ENCODE data around the gene TEDDM1. TPM values are rescaled to one million over a fixed set of nuclear protein-coding genes. Genes with fewer than 3 reads are reported as not detected.

The TEDDM1 gene
- polyA plus RNA-seq, 1 of the 3 experiments (the other 2 are of a cell fraction), result not detected

DNA sequence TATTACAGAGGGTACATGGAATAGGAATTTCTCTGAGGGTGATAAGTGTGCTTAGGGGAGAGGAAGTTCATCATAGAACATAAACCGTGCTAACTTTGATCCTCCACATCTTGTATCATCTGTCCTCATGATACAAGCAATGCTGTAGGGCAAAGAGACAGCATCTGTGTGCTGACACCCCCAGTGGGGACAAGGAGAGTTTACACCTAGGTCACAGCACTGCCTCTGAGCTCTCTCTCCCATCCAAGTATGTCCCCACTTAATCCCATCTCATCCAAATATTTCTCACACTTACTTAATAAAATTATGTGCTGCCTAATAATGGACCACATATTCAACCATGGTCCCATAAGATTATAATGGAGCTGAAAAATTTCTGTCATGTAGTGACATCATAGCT, 4.3 kb upstream of the TEDDM1 start:
- Histone ChIP-seq H3K4me1 (ENCODE audit: control insufficient read depth in 1 of 2, insufficient read depth in 2 of 2, low read depth in 1 of 2, low read length in 1 of 2) (no peaks in the 10 kb centered on the region), H4K20me1 (ENCODE audit: insufficient read depth) (no peaks in the 10 kb centered on the region), H3K27me3 (ENCODE audit: insufficient read depth) (no peaks in the 10 kb centered on the region), H3F3A (replicated peaks; ENCODE audit: insufficient read depth) (no peaks in the 10 kb centered on the region), H3K4me3 (ENCODE audit: low read depth in 2 of 2, low read length in 1 of 2) (no peak overlapping the region), H3K27ac (ENCODE audit: low read depth in 2 of 2, low read length in 1 of 2) (no peak overlapping the region), H2AFZ (ENCODE audit: low read depth) (no peak overlapping the region), H3K36me3 (replicated peaks in 1 of 2; ENCODE audit: control insufficient read depth in 1 of 2, insufficient read depth in 2 of 2, low read length in 1 of 2) (no peaks in the 10 kb centered on the region), H3K9me3 (no peaks in the 10 kb centered on the region), H3K9ac (no peak overlapping the region), H3K9me2 (no peaks in the 10 kb centered on the region), H3K79me2 (ENCODE audit: insufficient read depth) (no peaks in the 10 kb centered on the region), H3K4me2 (no peak overlapping the region)
- ChIA-PET CTCF (interaction anchor here (0.8 to 2.6 kb wide), 8 partner anchors 8 to 378 kb away, joined by 3 to 14 read pairs (median 4); no protein-coding TSS in a partner anchor), POLR2A (interaction anchor here (1.1 kb wide), 1 partner anchor 13 kb away, joined by 4 read pairs; the partner anchor contains the start of gene GLUL)
- TF ChIP-seq POLR2AphosphoS5 (IDR thresholded peaks at IDR 0.05; ENCODE audit: low read depth, low read length), result no peak
- TF ChIP-seq, protein P1, sequence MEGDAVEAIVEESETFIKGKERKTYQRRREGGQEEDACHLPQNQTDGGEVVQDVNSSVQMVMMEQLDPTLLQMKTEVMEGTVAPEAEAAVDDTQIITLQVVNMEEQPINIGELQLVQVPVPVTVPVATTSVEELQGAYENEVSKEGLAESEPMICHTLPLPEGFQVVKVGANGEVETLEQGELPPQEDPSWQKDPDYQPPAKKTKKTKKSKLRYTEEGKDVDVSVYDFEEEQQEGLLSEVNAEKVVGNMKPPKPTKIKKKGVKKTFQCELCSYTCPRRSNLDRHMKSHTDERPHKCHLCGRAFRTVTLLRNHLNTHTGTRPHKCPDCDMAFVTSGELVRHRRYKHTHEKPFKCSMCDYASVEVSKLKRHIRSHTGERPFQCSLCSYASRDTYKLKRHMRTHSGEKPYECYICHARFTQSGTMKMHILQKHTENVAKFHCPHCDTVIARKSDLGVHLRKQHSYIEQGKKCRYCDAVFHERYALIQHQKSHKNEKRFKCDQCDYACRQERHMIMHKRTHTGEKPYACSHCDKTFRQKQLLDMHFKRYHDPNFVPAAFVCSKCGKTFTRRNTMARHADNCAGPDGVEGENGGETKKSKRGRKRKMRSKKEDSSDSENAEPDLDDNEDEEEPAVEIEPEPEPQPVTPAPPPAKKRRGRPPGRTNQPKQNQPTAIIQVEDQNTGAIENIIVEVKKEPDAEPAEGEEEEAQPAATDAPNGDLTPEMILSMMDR (IDR thresholded peaks at IDR 0.05), result peak; percentile 6; the same call in 1 of the 2 replicates
- peak; percentile 17 for DNase-seq
- 6% methylated on average over 1 of the region's 1 CpG for WGBS (ENCODE audit: low lambda C conversion rate)

DNA sequence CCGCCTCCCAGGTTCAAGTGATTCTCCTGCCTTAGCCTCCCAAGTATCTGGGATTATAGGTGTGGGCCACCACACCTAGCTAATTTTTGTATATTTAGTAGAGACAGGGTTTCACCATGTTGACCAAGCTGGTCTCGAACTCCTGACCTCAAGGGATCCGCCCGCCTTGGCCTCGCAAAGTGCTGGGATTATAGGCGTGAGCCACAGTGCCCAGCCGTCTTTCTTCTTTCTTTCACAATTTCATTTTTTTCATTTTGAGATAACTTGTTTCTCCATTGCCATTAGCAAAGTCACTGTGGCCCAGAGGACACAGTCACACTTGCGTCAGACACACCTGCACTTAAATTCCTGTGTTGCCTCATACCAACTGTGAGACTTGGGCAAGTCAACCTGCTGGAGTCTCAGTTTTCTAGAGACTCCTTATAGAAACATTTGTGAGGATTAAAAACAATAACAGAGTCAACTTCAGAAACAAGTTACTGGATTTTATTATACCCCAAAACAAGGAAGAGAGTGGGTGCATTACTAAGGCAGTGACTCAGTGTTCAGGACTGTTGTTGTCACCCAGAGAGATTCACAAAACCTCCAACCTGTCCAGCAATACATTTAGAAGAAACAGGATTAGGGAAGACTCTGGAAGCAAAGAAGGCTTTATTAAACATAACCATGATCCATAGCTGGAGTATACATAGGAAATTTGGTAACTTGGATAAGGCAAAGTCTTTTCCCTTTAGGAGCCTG, 2.6 kb downstream of the TEDDM1 start:
- no peaks in the 10 kb centered on the region for H4K20me1 ChIP-seq (ENCODE audit: insufficient read depth)
- H3K27me3 ChIP-seq (ENCODE audit: insufficient read depth), result no peaks in the 10 kb centered on the region
- no peaks in the 10 kb centered on the region for H3F3A ChIP-seq (replicated peaks; ENCODE audit: insufficient read depth)
- DNase-seq, result no peak
- no peaks in the 10 kb centered on the region for H3K36me3 ChIP-seq (replicated peaks in 1 of 2; ENCODE audit: control insufficient read depth in 1 of 2, insufficient read depth in 2 of 2, low read length in 1 of 2)
- H3K4me2 ChIP-seq, result no peak overlapping the region
- POLR2A ChIA-PET, result interaction anchor here (2.2 kb wide), 1 partner anchor 254 kb away, joined by 14 read pairs; no protein-coding TSS in a partner anchor
- H3K79me2 ChIP-seq (ENCODE audit: insufficient read depth), result no peaks in the 10 kb centered on the region
- H3K4me3 ChIP-seq (ENCODE audit: low read depth in 2 of 2, low read length in 1 of 2), result no peak overlapping the region
- no peak overlapping the region for H3K9ac ChIP-seq
- 84% methylated on average over 8 of the region's 8 CpGs for WGBS (ENCODE audit: low lambda C conversion rate)
- peaks cover 0 to 3% of the 10 kb centered on the region in 2 experiments; a peak in 2 of 4 replicates for H3K4me1 ChIP-seq (ENCODE audit: control insufficient read depth in 1 of 2, insufficient read depth in 2 of 2, low read depth in 1 of 2, low read length in 1 of 2)
- H3K9me3 ChIP-seq, result no peaks in the 10 kb centered on the region
- TF ChIP-seq NRF1 (IDR thresholded peaks at IDR 0.05; ENCODE audit: low read depth, low read length) (no peak), EZH2phosphoT487 (IDR thresholded peaks at IDR 0.05; ENCODE audit: borderline replicate concordance, low read depth) (no peak), EP300 (IDR thresholded peaks at IDR 0.05; ENCODE audit: borderline replicate concordance in 1 of 2, low read depth in 1 of 2, low read length in 1 of 2) (no peak), SIN3A (IDR thresholded peaks at IDR 0.05; ENCODE audit: borderline replicate concordance, low read depth, low read length) (no peak), GATA2 (CRISPR knock-in tag; IDR thresholded peaks at IDR 0.05) (no peak), JUND (IDR thresholded peaks at IDR 0.05) (no peak), GABPA (IDR thresholded peaks at IDR 0.05; ENCODE audit: low read depth) (no peak)
- TF ChIP-seq, protein P2, sequence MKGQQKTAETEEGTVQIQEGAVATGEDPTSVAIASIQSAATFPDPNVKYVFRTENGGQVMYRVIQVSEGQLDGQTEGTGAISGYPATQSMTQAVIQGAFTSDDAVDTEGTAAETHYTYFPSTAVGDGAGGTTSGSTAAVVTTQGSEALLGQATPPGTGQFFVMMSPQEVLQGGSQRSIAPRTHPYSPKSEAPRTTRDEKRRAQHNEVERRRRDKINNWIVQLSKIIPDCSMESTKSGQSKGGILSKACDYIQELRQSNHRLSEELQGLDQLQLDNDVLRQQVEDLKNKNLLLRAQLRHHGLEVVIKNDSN (IDR thresholded peaks at IDR 0.05; ENCODE audit: borderline replicate concordance, low read depth), result no peak
- TF ChIP-seq, protein P1 (IDR thresholded peaks at IDR 0.05), result no peak
- TF ChIP-seq, protein P3, sequence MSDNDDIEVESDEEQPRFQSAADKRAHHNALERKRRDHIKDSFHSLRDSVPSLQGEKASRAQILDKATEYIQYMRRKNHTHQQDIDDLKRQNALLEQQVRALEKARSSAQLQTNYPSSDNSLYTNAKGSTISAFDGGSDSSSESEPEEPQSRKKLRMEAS (IDR thresholded peaks at IDR 0.05; ENCODE audit: low read depth), result no peak
- no peak overlapping the region for H3K27ac ChIP-seq (ENCODE audit: low read depth in 2 of 2, low read length in 1 of 2)
- H3K9me2 ChIP-seq, result no peaks in the 10 kb centered on the region
- no peak overlapping the region for H2AFZ ChIP-seq (ENCODE audit: low read depth)
- CTCF ChIA-PET, result interaction anchor here (1.1 to 12.2 kb wide), 15 partner anchors 7 to 343 kb away, joined by 3 to 350 read pairs (median 10); no protein-coding TSS in a partner anchor
